Hepatocyte (in vitro differentiated cells): Measurements from ENCODE around the gene PRDM9. TPM values are rescaled to one million over a fixed set of nuclear protein-coding genes. Genes with fewer than 3 reads are reported as not detected.
"Not testable (repeated sequence)": the region's sequence is repeated elsewhere in the genome, so short reads cannot be mapped to it uniquely, and the experiment has no call there.

Experiments
- DNase-seq: peaks from one replicate; pipeline ENCODE4 v3.0.0-alpha.2; 2016; ENCODE audit warnings: low spot score
- H2AFZ ChIP-seq: fragments of 200-600 bp; sonication (generic); 2 replicates; pipeline ENCODE4 v1.6.0; 2016; ENCODE audit warnings: antibody characterized with exemption, mild to moderate bottlenecking
- H3K27ac ChIP-seq: fragments of 200-600 bp; sonication (generic); 2 replicates; pipeline ENCODE4 v1.5.1; 2016; ENCODE audit warnings: mild to moderate bottlenecking
- H3K27me3 ChIP-seq: fragments of 200-600 bp; sonication (generic); 2 replicates; pipeline ENCODE4 v1.6.1; 2016
- H3K36me3 ChIP-seq: fragments of 200-600 bp; sonication (generic); replicated peaks from 2 replicates; pipeline ENCODE4 v1.5.1; 2016; ENCODE audit warnings: low read depth; ENCODE audit not compliant: insufficient read depth
- H3K4me1 ChIP-seq: fragments of 200-600 bp; sonication (generic); 2 replicates; pipeline ENCODE4 v1.5.1; 2016; ENCODE audit warnings: mild to moderate bottlenecking, moderate library complexity; ENCODE audit not compliant: insufficient read depth
- H3K4me2 ChIP-seq: fragments of 200-600 bp; sonication (generic); 2 replicates; pipeline ENCODE4 v1.6.0; 2016
- H3K4me3 ChIP-seq: fragments of 200-600 bp; sonication (generic); 2 replicates; pipeline ENCODE4 v1.5.1; 2016; ENCODE audit warnings: mild to moderate bottlenecking
- H3K79me2 ChIP-seq: fragments of 200-600 bp; sonication (generic); 2 replicates; pipeline ENCODE4 v1.6.0; 2017; ENCODE audit warnings: mild to moderate bottlenecking
- H3K9me2 ChIP-seq: fragments of 200-600 bp; sonication (generic); replicated peaks from 2 replicates; pipeline ENCODE4 v1.6.0; 2017; ENCODE audit warnings: mild to moderate bottlenecking; ENCODE audit not compliant: insufficient read depth
- H3K9me3 ChIP-seq: fragments of 200-600 bp; sonication (generic); 2 replicates; pipeline ENCODE4 v1.5.1; 2016; ENCODE audit warnings: low read depth, mild to moderate bottlenecking
- H4K20me1 ChIP-seq: fragments of 200-600 bp; sonication (generic); 2 replicates; pipeline ENCODE4 v1.6.0; 2016; ENCODE audit warnings: mild to moderate bottlenecking; ENCODE audit not compliant: insufficient read depth, poor library complexity, severe bottlenecking
- EZH2 ChIP-seq: fragments of 200-600 bp; sonication (generic); IDR thresholded peaks from 2 replicates; pipeline ENCODE4 v1.6.1; 2016; ENCODE audit warnings: antibody characterized with exemption, mild to moderate bottlenecking, borderline replicate concordance
- EZH2phosphoT487 ChIP-seq: fragments of 200-600 bp; sonication (generic); IDR thresholded peaks from one replicate; pipeline ENCODE4 v1.6.1; 2018; ENCODE audit warnings: antibody characterized with exemption, mild to moderate bottlenecking, low read depth, moderate library complexity; ENCODE audit not compliant: unreplicated experiment, severe bottlenecking
- WGBS: methylation state at CpG from one replicate; pipeline ENCODE4 v1.1.6; 2016; ENCODE audit warnings: low lambda C conversion rate; ENCODE audit errors: missing lambda C conversion rate; 5-methylcytosine and 5-hydroxymethylcytosine counted together
- polyA plus RNA-seq: library from polyadenylated mRNA; unstranded; fragments of >200 nt; fragmentation: Nextera tagmentation; extraction: Ambion mirVana; gene quantifications from 2 replicates; pipeline ENCODE4 v1.2.1, GENCODE V29; 2016
- total RNA-seq: library from RNA; depleted of rRNA; stranded (reverse); fragments of >200 nt; gene quantifications from 2 replicates; pipeline ENCODE4 v1.2.3, GENCODE V29; 2014
- TF ChIP-seq, protein P1 (sequence below): fragments of 200-600 bp; sonication (generic); IDR thresholded peaks from 2 replicates; pipeline ENCODE4 v1.5.1; 2016; ENCODE audit warnings: antibody characterized with exemption, mild to moderate bottlenecking; ENCODE audit not compliant: poor library complexity

Gene PRDM9
- total and polyA plus RNA-seq, 2 experiments from 2014 or later = not detected

DNA sequence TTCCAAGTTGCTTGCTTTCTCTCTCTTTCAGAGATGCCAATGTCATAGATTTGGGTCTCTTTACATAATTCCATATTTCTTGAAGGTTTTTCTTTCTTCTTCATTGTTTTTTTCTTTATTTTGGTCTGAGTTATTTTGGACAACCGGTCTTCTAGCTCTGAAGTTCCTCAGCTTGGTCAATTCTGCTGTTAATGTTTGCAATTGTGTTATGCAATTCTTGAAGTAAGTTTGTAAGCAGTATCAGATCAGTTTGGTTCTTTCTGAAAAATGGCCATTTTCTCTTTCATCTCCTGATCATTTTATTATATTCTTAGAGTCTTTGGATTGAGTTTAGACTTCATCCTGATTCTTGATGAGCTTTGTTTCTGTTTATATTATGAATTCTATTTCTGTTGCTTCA is 16.4 kb upstream of the PRDM9 start:
- no peak for DNase-seq
- Histone ChIP-seq H3K4me2 (no peak overlapping the region), H3K4me3 (no peak overlapping the region), H3K9me2 (no peaks in the 10 kb centered on the region), H3K79me2 (no peaks in the 10 kb centered on the region), H3K27me3 (no peaks in the 10 kb centered on the region), H4K20me1 (no peaks in the 10 kb centered on the region), H3K27ac (no peak overlapping the region), H3K9me3 (no peaks in the 10 kb centered on the region), H2AFZ (no peak overlapping the region), H3K36me3 (no peaks in the 10 kb centered on the region), H3K4me1 (no peaks in the 10 kb centered on the region)
- 47% methylated on average over 1 of the region's 1 CpG for WGBS
- TF ChIP-seq EZH2phosphoT487 (no peak), EZH2 (no peak)
- TF ChIP-seq, protein P1, sequence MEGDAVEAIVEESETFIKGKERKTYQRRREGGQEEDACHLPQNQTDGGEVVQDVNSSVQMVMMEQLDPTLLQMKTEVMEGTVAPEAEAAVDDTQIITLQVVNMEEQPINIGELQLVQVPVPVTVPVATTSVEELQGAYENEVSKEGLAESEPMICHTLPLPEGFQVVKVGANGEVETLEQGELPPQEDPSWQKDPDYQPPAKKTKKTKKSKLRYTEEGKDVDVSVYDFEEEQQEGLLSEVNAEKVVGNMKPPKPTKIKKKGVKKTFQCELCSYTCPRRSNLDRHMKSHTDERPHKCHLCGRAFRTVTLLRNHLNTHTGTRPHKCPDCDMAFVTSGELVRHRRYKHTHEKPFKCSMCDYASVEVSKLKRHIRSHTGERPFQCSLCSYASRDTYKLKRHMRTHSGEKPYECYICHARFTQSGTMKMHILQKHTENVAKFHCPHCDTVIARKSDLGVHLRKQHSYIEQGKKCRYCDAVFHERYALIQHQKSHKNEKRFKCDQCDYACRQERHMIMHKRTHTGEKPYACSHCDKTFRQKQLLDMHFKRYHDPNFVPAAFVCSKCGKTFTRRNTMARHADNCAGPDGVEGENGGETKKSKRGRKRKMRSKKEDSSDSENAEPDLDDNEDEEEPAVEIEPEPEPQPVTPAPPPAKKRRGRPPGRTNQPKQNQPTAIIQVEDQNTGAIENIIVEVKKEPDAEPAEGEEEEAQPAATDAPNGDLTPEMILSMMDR = no peak

DNA sequence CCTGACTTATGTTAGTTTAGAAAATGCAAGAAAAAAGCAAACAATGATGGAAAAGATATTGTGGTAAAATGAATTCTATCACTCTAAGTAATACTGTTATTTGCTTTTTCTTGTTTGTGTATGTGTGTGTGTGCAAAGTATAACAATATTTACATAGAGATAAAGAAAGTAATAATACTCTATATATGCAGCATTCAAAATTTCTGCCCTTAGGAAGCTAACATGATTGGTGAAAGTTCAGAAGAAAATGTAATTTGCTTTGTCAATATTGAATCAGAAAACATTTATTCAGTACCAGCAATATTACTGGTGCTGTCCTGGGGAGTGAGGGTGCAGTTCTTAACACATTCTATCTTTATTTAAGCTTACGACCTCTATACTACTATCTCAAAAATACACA is 12.9 kb upstream of the PRDM9 start:
- 52% methylated on average over 1 of the region's 1 CpG for WGBS
- Histone ChIP-seq H3K4me3 (no peak overlapping the region), H3K9me3 (no peaks in the 10 kb centered on the region), H3K9me2 (no peaks in the 10 kb centered on the region), H3K27ac (no peak overlapping the region), H4K20me1 (no peaks in the 10 kb centered on the region), H3K4me2 (no peak overlapping the region), H3K79me2 (no peaks in the 10 kb centered on the region), H2AFZ (no peak overlapping the region), H3K36me3 (no peaks in the 10 kb centered on the region), H3K27me3 (no peaks in the 10 kb centered on the region), H3K4me1 (no peaks in the 10 kb centered on the region)
- DNase-seq = no peak
- TF ChIP-seq EZH2 (no peak), EZH2phosphoT487 (no peak)
- TF ChIP-seq, protein P1 = no peak

DNA sequence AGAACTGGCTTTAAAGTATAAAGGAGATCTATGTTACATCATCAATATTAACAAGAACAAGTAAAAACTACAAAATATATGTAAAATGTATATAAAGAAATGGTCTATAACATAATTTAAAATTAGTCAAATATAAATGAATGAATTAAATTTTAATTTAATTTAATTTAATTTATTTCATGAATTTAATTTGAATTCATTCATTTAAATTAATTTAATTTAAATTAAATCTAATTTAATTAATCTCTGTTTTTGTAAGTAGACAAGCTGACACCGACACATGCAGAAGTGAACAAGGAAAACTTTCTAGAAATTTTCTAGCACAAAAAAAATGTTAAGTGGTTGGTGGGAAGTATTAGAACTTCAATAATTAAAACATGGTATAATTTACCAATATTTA is 10.8 kb upstream of the PRDM9 start:
- H3K9me2 ChIP-seq = no peaks in the 10 kb centered on the region
- no peaks in the 10 kb centered on the region for H3K9me3 ChIP-seq
- no peak overlapping the region for H3K4me3 ChIP-seq
- H3K27ac ChIP-seq = no peak overlapping the region
- 100% methylated on average over 1 of the region's 1 CpG for WGBS
- no peaks in the 10 kb centered on the region for H4K20me1 ChIP-seq
- no peak for TF ChIP-seq EZH2phosphoT487
- no peak for TF ChIP-seq EZH2
- no peaks in the 10 kb centered on the region for H3K79me2 ChIP-seq
- H2AFZ ChIP-seq = no peak overlapping the region
- no peak overlapping the region for H3K4me2 ChIP-seq
- H3K36me3 ChIP-seq = no peaks in the 10 kb centered on the region
- H3K27me3 ChIP-seq = no peaks in the 10 kb centered on the region
- no peak for DNase-seq
- no peaks in the 10 kb centered on the region for H3K4me1 ChIP-seq

- no peak overlapping the region for H2AFZ ChIP-seq
- no peaks in the 10 kb centered on the region for H4K20me1 ChIP-seq
- no peaks in the 10 kb centered on the region for H3K9me2 ChIP-seq
- TF ChIP-seq, protein P1 = peak; percentile 36
- TF ChIP-seq EZH2 = no peak
- no peak for TF ChIP-seq EZH2phosphoT487
- H3K9me3 ChIP-seq = no peaks in the 10 kb centered on the region
- H3K4me2 ChIP-seq = no peak overlapping the region
- H3K79me2 ChIP-seq = no peaks in the 10 kb centered on the region
- H3K4me1 ChIP-seq = no peaks in the 10 kb centered on the region
- H3K36me3 ChIP-seq = no peaks in the 10 kb centered on the region
- no peaks in the 10 kb centered on the region for H3K27me3 ChIP-seq
- no peak overlapping the region for H3K27ac ChIP-seq
- no peak overlapping the region for H3K4me3 ChIP-seq
- DNase-seq = peak; percentile 26
- 77% methylated on average over 22 of the region's 23 CpGs for WGBS
These were observed 826 bp upstream of the PRDM9 start for GRCh38 chr5:23506329-23507236.

DNA sequence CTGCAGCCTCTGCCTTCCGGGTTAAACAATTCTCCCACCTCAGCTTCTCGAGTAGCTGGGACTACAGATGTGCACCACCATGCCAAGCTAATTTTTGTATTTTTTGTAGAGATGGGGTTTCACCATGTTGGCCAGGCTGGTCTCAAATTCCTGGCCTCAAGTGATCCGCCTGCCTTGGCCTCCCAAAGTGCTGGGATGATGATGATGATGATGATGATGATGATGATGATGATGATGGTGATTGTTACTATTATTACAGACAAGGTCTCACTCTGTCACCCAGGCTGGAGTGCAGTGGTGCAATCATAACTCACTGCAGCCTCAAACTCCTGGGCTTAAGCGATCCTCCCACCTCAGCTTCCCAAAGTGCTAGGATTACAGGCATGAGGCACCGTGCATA is 3.0 kb downstream of the PRDM9 start:
- not testable (repeated sequence) for H3K27ac ChIP-seq, H3K9me3 ChIP-seq, H3K4me2 ChIP-seq, H3K9me2 ChIP-seq, H3K27me3 ChIP-seq, H3K79me2 ChIP-seq, H3K4me3 ChIP-seq, H3K4me1 ChIP-seq, H2AFZ ChIP-seq, H3K36me3 ChIP-seq, DNase-seq, H4K20me1 ChIP-seq
- WGBS = 94% methylated on average over 5 of the region's 5 CpGs
